SK-N-SH treated with all-trans-retinoic acid at 6 μM for 48 hours (cell line): ENCODE measurements around the gene TIAM2.

Experiments used
- ATAC-seq: fragments of 200-7000 bp; cut with Tn5 transposase; 3 replicates; pipeline ENCODE4 v1.9.1; 2020; ENCODE audit warnings: mild to moderate bottlenecking, moderate library complexity
- ARNTL ChIP-seq: fragments of 450-650 bp; formaldehyde crosslinking; IDR thresholded peaks from 2 replicates; pipeline ENCODE4 v1.5.0; 2020; ENCODE audit warnings: low read depth, mild to moderate bottlenecking, moderate library complexity, borderline replicate concordance
- BACH2 ChIP-seq: fragments of 250-450 bp; sonication (Bioruptor Pico); IDR thresholded peaks from 2 replicates; pipeline ENCODE4 v1.9.0; 2021; ENCODE audit warnings: mild to moderate bottlenecking, borderline replicate concordance
- CREB5 ChIP-seq: fragments of 250-450 bp; sonication (Bioruptor Pico); IDR thresholded peaks from 2 replicates; pipeline ENCODE4 v1.5.1; 2020; ENCODE audit warnings: low read depth, mild to moderate bottlenecking, moderate library complexity
- CSDC2 ChIP-seq: fragments of 250-450 bp; sonication (Bioruptor Pico); IDR thresholded peaks from 2 replicates; pipeline ENCODE4 v1.5.0; 2020; ENCODE audit warnings: mild to moderate bottlenecking, moderate library complexity
- ESRRG ChIP-seq: fragments of 250-450 bp; sonication (Bioruptor Pico); IDR thresholded peaks from 2 replicates; pipeline ENCODE4 v1.6.1; 2021; ENCODE audit warnings: mild to moderate bottlenecking
- GLIS3 ChIP-seq: fragments of 250-450 bp; sonication (Bioruptor Pico); IDR thresholded peaks from 2 replicates; pipeline ENCODE4 v1.5.0; 2020; ENCODE audit warnings: mild to moderate bottlenecking, moderate library complexity
- ISL1 ChIP-seq: fragments of 250-450 bp; sonication (Bioruptor Pico); IDR thresholded peaks from 2 replicates; pipeline ENCODE4 v2.1.2; 2022; ENCODE audit warnings: mild to moderate bottlenecking, moderate library complexity
- POU6F1 ChIP-seq: fragments of 250-450 bp; sonication (Bioruptor Pico); IDR thresholded peaks from 2 replicates; pipeline ENCODE4 v1.8.0; 2021; ENCODE audit warnings: low read depth, mild to moderate bottlenecking, moderate library complexity, borderline replicate concordance
- RARB ChIP-seq: fragments of 250-450 bp; sonication (Bioruptor Pico); IDR thresholded peaks from 2 replicates; pipeline ENCODE4 v1.8.0; 2021; ENCODE audit warnings: mild to moderate bottlenecking, moderate library complexity
- SNAI2 ChIP-seq: fragments of 250-450 bp; sonication (Bioruptor Pico); IDR thresholded peaks from 2 replicates; pipeline ENCODE4 v1.5.0; 2020; ENCODE audit warnings: mild to moderate bottlenecking, moderate library complexity
- TCF4 ChIP-seq: fragments of 250-450 bp; sonication (Bioruptor Pico); IDR thresholded peaks from 2 replicates; pipeline ENCODE4 v1.8.0; 2021; ENCODE audit warnings: mild to moderate bottlenecking, moderate library complexity, borderline replicate concordance
- TOX ChIP-seq: fragments of 250-450 bp; sonication (Bioruptor Pico); IDR thresholded peaks from 2 replicates; pipeline ENCODE4 v1.8.0; 2021; ENCODE audit warnings: mild to moderate bottlenecking, moderate library complexity, borderline replicate concordance
- TSHZ2 ChIP-seq: fragments of 250-450 bp; sonication (Bioruptor Pico); IDR thresholded peaks from 2 replicates; pipeline ENCODE4 v1.5.0; 2020; ENCODE audit warnings: mild to moderate bottlenecking, moderate library complexity
- ZC3H10 ChIP-seq: fragments of 250-450 bp; sonication (Bioruptor Pico); IDR thresholded peaks from 2 replicates; pipeline ENCODE4 v1.5.1; 2021; ENCODE audit warnings: mild to moderate bottlenecking, moderate library complexity
- ZFP3 ChIP-seq: fragments of 250-450 bp; sonication (Bioruptor Pico); IDR thresholded peaks from 2 replicates; pipeline ENCODE4 v1.5.0; 2020; ENCODE audit warnings: mild to moderate bottlenecking, moderate library complexity
- ZFP30 ChIP-seq: fragments of 450-650 bp; formaldehyde crosslinking; IDR thresholded peaks from 2 replicates; pipeline ENCODE4 v1.5.0; 2022; ENCODE audit warnings: mild to moderate bottlenecking, moderate library complexity
- ZNF565 ChIP-seq: fragments of 450-650 bp; formaldehyde crosslinking; conservative IDR thresholded peaks from 2 replicates; pipeline ENCODE4 v1.5.0; 2020; ENCODE audit warnings: low read depth, mild to moderate bottlenecking, moderate library complexity
- ZNF70 ChIP-seq: fragments of 450-650 bp; formaldehyde crosslinking; IDR thresholded peaks from 2 replicates; pipeline ENCODE4 v1.5.0; 2020; ENCODE audit warnings: mild to moderate bottlenecking, moderate library complexity
- ZNF8 ChIP-seq: fragments of 450-650 bp; formaldehyde crosslinking; IDR thresholded peaks from 2 replicates; pipeline ENCODE4 v1.5.0; 2020; ENCODE audit warnings: mild to moderate bottlenecking, moderate library complexity
- TF ChIP-seq, protein P1 (sequence below): fragments of 250-450 bp; sonication (Bioruptor Pico); IDR thresholded peaks from 2 replicates; pipeline ENCODE4 v1.5.1; 2021; ENCODE audit warnings: mild to moderate bottlenecking, moderate library complexity
- TF ChIP-seq, protein P2 (sequence below): fragments of 250-450 bp; sonication (Bioruptor Pico); IDR thresholded peaks from 2 replicates; pipeline ENCODE4 v1.8.0; 2020; ENCODE audit warnings: mild to moderate bottlenecking, moderate library complexity, borderline replicate concordance

The TIAM2 gene

GRCh38 chr6:155194399-155194798, 199.3 kb downstream of the TIAM2 start:
- no peak for TF ChIP-seq RARB (CRISPR knock-in tag)
- no peak for TF ChIP-seq ZNF565 (CRISPR knock-in tag)
- no peak for TF ChIP-seq POU6F1 (CRISPR knock-in tag)
- no peak for TF ChIP-seq CREB5 (CRISPR knock-in tag)
- no peak for TF ChIP-seq SNAI2 (CRISPR knock-in tag)
- TF ChIP-seq ISL1 (CRISPR knock-in tag), result no peak
- ATAC-seq, result no peak

- TF ChIP-seq, protein P1, sequence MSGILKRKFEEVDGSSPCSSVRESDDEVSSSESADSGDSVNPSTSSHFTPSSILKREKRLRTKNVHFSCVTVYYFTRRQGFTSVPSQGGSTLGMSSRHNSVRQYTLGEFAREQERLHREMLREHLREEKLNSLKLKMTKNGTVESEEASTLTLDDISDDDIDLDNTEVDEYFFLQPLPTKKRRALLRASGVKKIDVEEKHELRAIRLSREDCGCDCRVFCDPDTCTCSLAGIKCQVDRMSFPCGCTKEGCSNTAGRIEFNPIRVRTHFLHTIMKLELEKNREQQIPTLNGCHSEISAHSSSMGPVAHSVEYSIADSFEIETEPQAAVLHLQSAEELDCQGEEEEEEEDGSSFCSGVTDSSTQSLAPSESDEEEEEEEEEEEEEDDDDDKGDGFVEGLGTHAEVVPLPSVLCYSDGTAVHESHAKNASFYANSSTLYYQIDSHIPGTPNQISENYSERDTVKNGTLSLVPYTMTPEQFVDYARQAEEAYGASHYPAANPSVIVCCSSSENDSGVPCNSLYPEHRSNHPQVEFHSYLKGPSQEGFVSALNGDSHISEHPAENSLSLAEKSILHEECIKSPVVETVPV (CRISPR knock-in tag), result no peak
- TF ChIP-seq ZFP3 (CRISPR knock-in tag) (no peak), TCF4 (CRISPR knock-in tag) (no peak), ZNF565 (CRISPR knock-in tag) (no peak), CSDC2 (no peak)
- TF ChIP-seq, all 23 proteins: peak for 0
- no peak for ATAC-seq
Measured at GRCh38 chr6:155195903-155196302, 200.8 kb downstream of the TIAM2 start.

DNA sequence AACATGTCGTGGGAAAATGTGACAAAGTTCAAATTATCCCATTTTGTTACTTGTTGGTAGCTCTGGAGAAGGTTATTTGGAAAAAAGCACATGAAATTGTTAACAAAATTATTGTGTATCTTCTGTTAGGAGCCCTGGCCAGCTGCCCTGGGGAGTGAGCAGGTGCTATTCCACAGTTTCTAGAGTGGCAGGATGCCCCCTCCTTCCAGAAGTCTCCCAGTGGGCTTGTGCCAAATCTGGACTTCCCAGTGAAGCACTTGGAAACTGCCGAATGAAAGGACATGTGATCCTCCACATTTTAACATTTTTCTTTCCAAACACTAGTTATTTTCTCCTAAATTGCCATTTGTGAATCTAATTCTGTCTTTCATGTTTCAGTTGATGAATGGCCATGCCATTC, 201.8 kb downstream of the TIAM2 start:
- TF ChIP-seq RARB (CRISPR knock-in tag), result no peak
- TF ChIP-seq BACH2 (CRISPR knock-in tag), result no peak
- TF ChIP-seq, protein P2, sequence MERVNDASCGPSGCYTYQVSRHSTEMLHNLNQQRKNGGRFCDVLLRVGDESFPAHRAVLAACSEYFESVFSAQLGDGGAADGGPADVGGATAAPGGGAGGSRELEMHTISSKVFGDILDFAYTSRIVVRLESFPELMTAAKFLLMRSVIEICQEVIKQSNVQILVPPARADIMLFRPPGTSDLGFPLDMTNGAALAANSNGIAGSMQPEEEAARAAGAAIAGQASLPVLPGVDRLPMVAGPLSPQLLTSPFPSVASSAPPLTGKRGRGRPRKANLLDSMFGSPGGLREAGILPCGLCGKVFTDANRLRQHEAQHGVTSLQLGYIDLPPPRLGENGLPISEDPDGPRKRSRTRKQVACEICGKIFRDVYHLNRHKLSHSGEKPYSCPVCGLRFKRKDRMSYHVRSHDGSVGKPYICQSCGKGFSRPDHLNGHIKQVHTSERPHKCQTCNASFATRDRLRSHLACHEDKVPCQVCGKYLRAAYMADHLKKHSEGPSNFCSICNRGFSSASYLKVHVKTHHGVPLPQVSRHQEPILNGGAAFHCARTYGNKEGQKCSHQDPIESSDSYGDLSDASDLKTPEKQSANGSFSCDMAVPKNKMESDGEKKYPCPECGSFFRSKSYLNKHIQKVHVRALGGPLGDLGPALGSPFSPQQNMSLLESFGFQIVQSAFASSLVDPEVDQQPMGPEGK (CRISPR knock-in tag), result no peak
- TF ChIP-seq SNAI2 (CRISPR knock-in tag), result no peak
- TF ChIP-seq ZFP30 (CRISPR knock-in tag), result no peak
- TF ChIP-seq CREB5 (CRISPR knock-in tag), result no peak
- TF ChIP-seq ESRRG (CRISPR knock-in tag), result no peak
- no peak for TF ChIP-seq ZFP3 (CRISPR knock-in tag)
- no peak for TF ChIP-seq ZNF565 (CRISPR knock-in tag)
- no peak for TF ChIP-seq ZNF8 (CRISPR knock-in tag)
- no peak for TF ChIP-seq TSHZ2
- TF ChIP-seq CSDC2, result no peak
- no peak for TF ChIP-seq ARNTL (CRISPR knock-in tag)
- TF ChIP-seq ISL1 (CRISPR knock-in tag), result no peak
- TF ChIP-seq ZNF70 (CRISPR knock-in tag), result no peak
- no peak for TF ChIP-seq TOX (CRISPR knock-in tag)
- TF ChIP-seq, protein P1 (CRISPR knock-in tag), result no peak
- TF ChIP-seq GLIS3 (CRISPR knock-in tag), result no peak
- no peak for TF ChIP-seq ZC3H10 (CRISPR knock-in tag)
- TF ChIP-seq, all 23 proteins: peak for 0
- no peak for ATAC-seq
